OCI-LY7 (cell line): ENCODE measurements around the gene EIF4EBP2. TPM values are rescaled to one million over a fixed set of nuclear protein-coding genes. Genes with fewer than 3 reads are reported as not detected.

ENCODE experiments used
- BruUV-seq: library from RNA; stranded (reverse); fragments of 400-500 nt; replicated peaks from 2 replicates; lab custom pipeline; 2021; lab: Mats Ljungman, UMichigan
- CTCF ChIA-PET: fragments of 300-600 bp; sonication (Branson Sonifier 250); formaldehyde crosslinking; loops from one replicate; lab custom pipeline; 2022; ENCODE audit warnings: antibody characterized with exemption; ENCODE audit not compliant: unreplicated experiment; lab: Charles Lee
- POLR2A ChIA-PET: fragments of 300-600 bp; sonication (Branson Sonifier 250); formaldehyde crosslinking; loops from one replicate; lab custom pipeline; 2022; ENCODE audit warnings: antibody characterized with exemption; lab: Charles Lee
- DNase-seq: peaks from one replicate; pipeline ENCODE4 v3.0.0-alpha.2; 2015; ENCODE audit warnings: low spot score
- H2AFZ ChIP-seq: fragments of 200-600 bp; sonication (generic), shearing (Covaris generic); 2 replicates; pipeline ENCODE4 v1.6.1; 2014; ENCODE audit warnings: mild to moderate bottlenecking, antibody characterized with exemption, low read length, moderate library complexity
- H3K27ac ChIP-seq: fragments of 200-600 bp; sonication (generic); 2 replicates; pipeline ENCODE4 v1.5.1; 2014; ENCODE audit warnings: mixed run types, low read depth, mild to moderate bottlenecking, moderate library complexity, low read length, inconsistent platforms; ENCODE audit not compliant: poor library complexity, severe bottlenecking
- H3K36me3 ChIP-seq: fragments of 200-600 bp; sonication (generic); 2 replicates; pipeline ENCODE4 v1.6.1; 2014; ENCODE audit warnings: mild to moderate bottlenecking, antibody characterized with exemption, low read length, moderate library complexity, mixed read lengths; ENCODE audit not compliant: insufficient read depth
- H3K4me1 ChIP-seq: fragments of 200-600 bp; sonication (generic); 2 replicates; pipeline ENCODE4 v1.5.1; 2014; ENCODE audit warnings: mild to moderate bottlenecking, low read length; ENCODE audit not compliant: insufficient read depth, poor library complexity, severe bottlenecking
- H3K4me2 ChIP-seq: fragments of 200-600 bp; sonication (generic); 2 replicates; pipeline ENCODE4 v1.6.1; 2014; ENCODE audit warnings: mild to moderate bottlenecking, low read length
- H3K4me3 ChIP-seq: fragments of 200-600 bp; sonication (generic); 2 replicates; pipeline ENCODE4 v1.5.1; 2014; ENCODE audit warnings: mild to moderate bottlenecking, low read depth, low read length; ENCODE audit not compliant: poor library complexity, severe bottlenecking
- H3K79me2 ChIP-seq: fragments of 200-600 bp; sonication (generic); 2 replicates; pipeline ENCODE4 v1.6.1; 2016; ENCODE audit warnings: low read depth, mild to moderate bottlenecking, low read length, moderate library complexity, mixed read lengths; ENCODE audit not compliant: insufficient read depth
- H3K9me2 ChIP-seq: fragments of 200-600 bp; sonication (generic); 2 replicates; pipeline ENCODE4 v1.6.1; 2016; ENCODE audit warnings: mild to moderate bottlenecking, low read length, mixed read lengths; ENCODE audit not compliant: insufficient read depth
- H3K9me3 ChIP-seq: fragments of 200-600 bp; sonication (generic); 2 replicates; pipeline ENCODE4 v1.6.1; 2014; ENCODE audit warnings: mild to moderate bottlenecking, mixed run types, low read length, mixed read lengths
- H4K20me1 ChIP-seq: fragments of 200-600 bp; sonication (generic); 2 replicates; pipeline ENCODE4 v1.6.1; 2014; ENCODE audit warnings: mild to moderate bottlenecking, antibody characterized with exemption, low read length, moderate library complexity, mixed read lengths; ENCODE audit not compliant: insufficient read depth
- CTCF ChIP-seq: fragments of 200-600 bp; sonication (generic); conservative IDR thresholded peaks from 2 replicates; pipeline ENCODE4 v1.5.1; 2014; ENCODE audit warnings: mild to moderate bottlenecking, antibody characterized with exemption, low read length, moderate library complexity, mixed read lengths
- EZH2phosphoT487 ChIP-seq: fragments of 200-600 bp; sonication (generic); IDR thresholded peaks from 2 replicates; pipeline ENCODE4 v1.6.1; 2018; ENCODE audit warnings: low read depth, borderline replicate concordance, mild to moderate bottlenecking, mixed run types, antibody characterized with exemption, low read length, moderate library complexity, mixed read lengths
- intact Hi-C: fragments of 100-400 bp; cut with micrococcal nuclease; formaldehyde crosslinking; loops from one replicate; pipeline ENCODE4 v1.10.0; 2022; ENCODE audit not compliant: unreplicated experiment
- total RNA-seq, 2 experiments: library from RNA; depleted of rRNA in 1 of 2; stranded (reverse); fragments of >200 nt in 1 of 2; shearing (Covaris generic) in 1 of 2; gene quantifications; 2 replicates each; pipeline ENCODE4 v1.2.3, GENCODE V29; 2014 to 2022

EIF4EBP2 gene
- total RNA-seq, 2 experiments from 2014 or later, result 24.5 to 59.8 TPM

GRCh38 chr10:70465278-70465677 lies 61.3 kb downstream of the EIF4EBP2 start:
- no peaks in the 10 kb centered on the region for H3K9me2 ChIP-seq
- ChIA-PET CTCF (no interaction called here), POLR2A (no interaction called here)
- intact Hi-C loops, result no loop called here
- H3K4me3 ChIP-seq, result no peak overlapping the region
- H3K27ac ChIP-seq, result no peak overlapping the region
- H3K4me2 ChIP-seq, result no peak overlapping the region
- TF ChIP-seq CTCF, result no peak
- no peak for TF ChIP-seq EZH2phosphoT487
- H3K36me3 ChIP-seq, result no peaks in the 10 kb centered on the region
- BruUV-seq, result no TSS peak
- H3K4me1 ChIP-seq, result peaks cover 7% of the 10 kb centered on the region
- no peaks in the 10 kb centered on the region for H3K9me3 ChIP-seq
- H4K20me1 ChIP-seq, result no peaks in the 10 kb centered on the region
- no peak overlapping the region for H2AFZ ChIP-seq
- no peak for DNase-seq
- no peaks in the 10 kb centered on the region for H3K79me2 ChIP-seq

DNA sequence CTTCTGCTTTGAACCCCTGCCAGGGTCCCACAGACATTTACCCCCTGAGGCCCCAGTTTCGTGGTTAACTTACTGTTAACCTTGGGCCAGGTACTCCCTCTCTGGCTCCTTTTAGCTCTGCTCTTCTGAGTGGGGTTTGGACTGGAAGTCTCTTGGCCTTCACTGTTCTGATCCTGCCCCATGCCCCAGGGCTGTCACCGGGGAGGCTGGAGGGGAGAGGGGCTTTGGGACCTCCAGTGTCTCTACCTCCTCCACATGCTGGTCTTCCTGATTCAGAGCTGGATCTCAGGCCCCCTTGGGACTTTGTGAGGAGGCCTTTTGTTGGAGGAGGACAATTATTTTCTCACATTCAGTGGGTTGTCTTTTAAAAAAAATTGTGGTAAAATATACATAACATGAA lies 61.9 kb downstream of the EIF4EBP2 start:
- Histone ChIP-seq H3K4me2 (no peak overlapping the region), H3K4me3 (no peak overlapping the region), H4K20me1 (no peaks in the 10 kb centered on the region), H3K36me3 (no peaks in the 10 kb centered on the region), H2AFZ (no peak overlapping the region), H3K27ac (no peak overlapping the region), H3K79me2 (no peaks in the 10 kb centered on the region), H3K9me2 (no peaks in the 10 kb centered on the region), H3K9me3 (no peaks in the 10 kb centered on the region), H3K4me1 (peaks cover 7% of the 10 kb centered on the region)
- ChIA-PET CTCF (no interaction called here), POLR2A (no interaction called here)
- no peak for DNase-seq
- no peak for TF ChIP-seq CTCF
- BruUV-seq, result no TSS peak
- intact Hi-C loops, result no loop called here

DNA sequence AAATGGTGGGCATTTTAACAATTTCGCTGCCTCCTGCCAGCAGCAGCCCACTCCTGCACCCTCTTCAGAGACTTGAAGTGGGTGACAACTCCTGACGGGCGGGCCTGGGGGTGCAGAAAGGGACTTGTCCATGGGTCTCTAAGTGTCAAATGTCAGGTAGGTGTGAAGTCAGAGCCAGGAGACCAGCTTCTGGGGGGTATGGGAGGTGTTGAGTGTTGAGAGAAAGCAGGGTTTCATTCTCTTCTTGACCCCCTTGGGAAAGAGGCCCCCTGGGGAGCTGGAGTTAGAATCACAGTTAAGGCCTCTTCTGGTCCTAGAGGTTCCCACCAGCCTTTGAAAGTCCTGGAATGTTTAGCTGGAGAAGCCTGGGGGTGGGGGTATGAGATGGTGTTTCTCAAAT lies 63.0 kb downstream of the EIF4EBP2 start:
- BruUV-seq, result no TSS peak
- H2AFZ ChIP-seq, result no peak overlapping the region

More for the DNA sequence above, 63.0 kb downstream of the EIF4EBP2 start:
- Histone ChIP-seq H3K4me1 (peaks cover 7% of the 10 kb centered on the region), H3K27ac (no peak overlapping the region), H3K79me2 (no peaks in the 10 kb centered on the region), H3K4me3 (no peak overlapping the region), H3K9me2 (no peaks in the 10 kb centered on the region), H3K9me3 (no peaks in the 10 kb centered on the region), H3K36me3 (no peaks in the 10 kb centered on the region), H3K4me2 (no peak overlapping the region), H4K20me1 (no peaks in the 10 kb centered on the region)
- TF ChIP-seq CTCF (no peak), EZH2phosphoT487 (no peak)
- intact Hi-C loops, result no loop called here
- ChIA-PET CTCF (interaction anchor here (0.6 kb wide), 1 partner anchor 85 kb away, joined by 3 read pairs; no protein-coding TSS in a partner anchor), POLR2A (no interaction called here)
- no peak for DNase-seq
